Measurements from ENCODE around the gene HGF. TPM values are rescaled to one million over a fixed set of nuclear protein-coding genes. Genes with fewer than 3 reads are reported as not detected.
"Not testable (repeated sequence)": the region's sequence is repeated elsewhere in the genome, so short reads cannot be mapped to it uniquely, and the experiment has no call there.

Gene HGF
- total and polyA plus RNA-seq, 2 of the 13 experiments (the other 11 are each of a cell fraction or from before 2014, with no cell fraction given) = not detected

- TF ChIP-seq GTF3A (CRISPR knock-in tag; conservative IDR thresholded peaks at IDR 0.05) (no peak), NFRKB (IDR thresholded peaks at IDR 0.05) (no peak), PHF5A (CRISPR knock-in tag; IDR thresholded peaks at IDR 0.05; ENCODE audit: low read depth, unreplicated experiment) (no peak), AKAP8 (CRISPR knock-in tag; IDR thresholded peaks at IDR 0.05) (no peak), ZNF788 (CRISPR knock-in tag; IDR thresholded peaks at IDR 0.05; ENCODE audit: borderline replicate concordance) (no peak), TEAD3 (CRISPR knock-in tag; optimal IDR thresholded peaks at IDR 0.05; ENCODE audit: borderline replicate concordance) (no peak), ZNF274 (CRISPR knock-in tag; IDR thresholded peaks at IDR 0.05) (no peak), ZNF138 (CRISPR knock-in tag; IDR thresholded peaks at IDR 0.05; ENCODE audit: low read depth) (no peak)
Observed at GRCh38 chr7:81810476-81811155, 40.8 kb upstream of the HGF start (continued).

- H3K9me3 ChIP-seq (ENCODE audit: low read length); H4K20me1 ChIP-seq (ENCODE audit: insufficient read depth, low read length); H3K4me1 ChIP-seq (ENCODE audit: insufficient read depth, low read length); H3K9ac ChIP-seq (ENCODE audit: insufficient read depth, low read depth, low read length); H3K4me3 ChIP-seq (replicated peaks in 1 of 3; ENCODE audit: insufficient read depth in 1 of 3, low read depth in 2 of 3, low read length in 3 of 3); CTCF ChIA-PET (ENCODE audit: low intra/inter-chr PET ratio, low total read pairs); FAIRE-seq; H3K36me3 ChIP-seq (replicated peaks in 1 of 2; ENCODE audit: control insufficient read depth in 1 of 2, insufficient read depth in 2 of 2, low read length in 2 of 2); DNase-seq (ENCODE audit: low spot score); POLR2A ChIA-PET; intact Hi-C loops (cut with micrococcal nuclease; ENCODE audit: unreplicated experiment); ATAC-seq; in situ Hi-C loops (cut with HindIII; ENCODE audit: extremely low pct_ligation_motif_present, low pct_unique_long_range_greater_than_20kb); H3K4me2 ChIP-seq (ENCODE audit: low read depth, low read length); H2AFZ ChIP-seq (ENCODE audit: low read length); H3K27ac ChIP-seq (ENCODE audit: extremely low read length, insufficient read depth, low read length); H3K79me2 ChIP-seq (ENCODE audit: insufficient read depth, low read length); BruUV-seq (replicated peaks); H3K27me3 ChIP-seq (ENCODE audit: control insufficient read depth in 1 of 2, insufficient read depth in 2 of 2, low read length in 2 of 2): not testable (repeated sequence)
Observed at GRCh38 chr7:81808310-81808709, 38.5 kb upstream of the HGF start.

DNA sequence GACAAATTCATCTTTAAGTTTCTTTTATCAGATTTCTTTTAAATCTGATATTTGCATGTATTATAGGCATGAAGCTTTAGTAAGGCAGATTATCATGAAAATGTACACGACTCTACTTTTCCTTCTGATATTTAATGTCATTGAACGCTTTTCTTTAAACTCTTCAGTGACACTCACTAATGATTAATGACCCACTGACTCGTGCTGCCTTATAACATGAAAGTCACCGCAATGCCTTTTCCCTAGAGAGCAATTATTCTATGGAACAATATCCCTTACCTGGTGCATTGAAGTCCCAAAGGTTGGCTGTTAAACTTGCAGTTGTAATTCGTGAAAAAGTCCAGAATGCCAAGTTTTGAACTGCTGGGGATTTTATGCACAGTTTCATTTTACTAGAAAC lies 33.4 kb upstream of the HGF start:
- Histone ChIP-seq H3K27me3 (ENCODE audit: control insufficient read depth in 1 of 2, insufficient read depth in 2 of 2, low read length in 2 of 2) (no peaks in the 10 kb centered on the region), H3K27ac (ENCODE audit: extremely low read length, insufficient read depth, low read length) (no peak overlapping the region), H3K79me2 (ENCODE audit: insufficient read depth, low read length) (no peaks in the 10 kb centered on the region), H2AFZ (ENCODE audit: low read length) (no peak overlapping the region), H3K36me3 (replicated peaks in 1 of 2; ENCODE audit: control insufficient read depth in 1 of 2, insufficient read depth in 2 of 2, low read length in 2 of 2) (no peaks in the 10 kb centered on the region), H3K9me3 (ENCODE audit: low read length) (no peaks in the 10 kb centered on the region), H4K20me1 (ENCODE audit: insufficient read depth, low read length) (no peaks in the 10 kb centered on the region), H3K4me2 (ENCODE audit: low read depth, low read length) (no peak overlapping the region), H3K9ac (ENCODE audit: insufficient read depth, low read depth, low read length) (no peak overlapping the region), H3K4me1 (ENCODE audit: insufficient read depth, low read length) (no peaks in the 10 kb centered on the region), H3K4me3 (replicated peaks in 1 of 3; ENCODE audit: insufficient read depth in 1 of 3, low read depth in 2 of 3, low read length in 3 of 3) (no peak overlapping the region)
- ChIA-PET CTCF (ENCODE audit: low intra/inter-chr PET ratio, low total read pairs) (no interaction called here), POLR2A (no interaction called here)
- WGBS (ENCODE audit: low lambda C conversion rate) = under 1% methylated on average over 5 of the region's 5 CpGs
- no TSS peak for BruUV-seq (replicated peaks)
- ATAC-seq = no peak
- intact Hi-C loops (cut with micrococcal nuclease; ENCODE audit: unreplicated experiment) = no loop called here
- FAIRE-seq = no peak
- DNase-seq (ENCODE audit: low spot score) = no peak
- in situ Hi-C loops (cut with HindIII; ENCODE audit: extremely low pct_ligation_motif_present, low pct_unique_long_range_greater_than_20kb) = no loop called here
- TF ChIP-seq ZZZ3 (CRISPR knock-in tag; IDR thresholded peaks at IDR 0.05; ENCODE audit: borderline replicate concordance) (no peak), ZNF101 (CRISPR knock-in tag; IDR thresholded peaks at IDR 0.05; ENCODE audit: borderline replicate concordance, low read depth) (no peak), ZNF687 (CRISPR knock-in tag; IDR thresholded peaks at IDR 0.05) (no peak), NONO (IDR thresholded peaks at IDR 0.05) (no peak), NONO (CRISPR knock-in tag; conservative IDR thresholded peaks at IDR 0.05) (no peak), ZNF670 (CRISPR knock-in tag; IDR thresholded peaks at IDR 0.05; ENCODE audit: borderline replicate concordance) (no peak)

Measured in HepG2 (cell line).